PC-3 (cell line): ENCODE measurements around the gene TIPRL. TPM values are rescaled to one million over a fixed set of nuclear protein-coding genes. Genes with fewer than 3 reads are reported as not detected.
"Not testable (repeated sequence)": the region's sequence is repeated elsewhere in the genome, so short reads cannot be mapped to it uniquely, and the experiment has no call there.

ENCODE experiments used
- ATAC-seq: fragments of 200-7000 bp; cut with Tn5 transposase; 2 replicates; pipeline ENCODE4 v1.9.1; 2020; ENCODE audit warnings: mild to moderate bottlenecking, moderate library complexity
- BruUV-seq: library from RNA; stranded (reverse); fragments of 400-500 nt; replicated peaks from 2 replicates; lab custom pipeline; 2021; lab: Mats Ljungman, UMichigan
- CTCF ChIA-PET: fragments of 300-600 bp; sonication (Branson Sonifier 250); formaldehyde crosslinking; loops from one replicate; lab custom pipeline; 2022; ENCODE audit warnings: antibody characterized with exemption; lab: Charles Lee
- POLR2A ChIA-PET: fragments of 300-600 bp; sonication (Branson Sonifier 250); formaldehyde crosslinking; loops from one replicate; lab custom pipeline; 2022; ENCODE audit warnings: antibody characterized with exemption; ENCODE audit not compliant: unreplicated experiment; lab: Charles Lee
- DNase-seq: peaks from one replicate; pipeline ENCODE4 v3.0.0-alpha.2; 2015
- H2AFZ ChIP-seq: fragments of 300-600 bp; sonication (generic); 2 replicates; pipeline ENCODE4 v1.6.0; 2016; ENCODE audit warnings: antibody characterized with exemption, low read length
- H3F3A ChIP-seq: fragments of 300-600 bp; sonication (generic); one replicate; pipeline ENCODE4 v1.6.0; 2017; ENCODE audit warnings: antibody characterized with exemption, low read length, control low read depth, mild to moderate bottlenecking; ENCODE audit not compliant: unreplicated experiment
- H3K27ac ChIP-seq: fragments of 300-600 bp; sonication (generic); 2 replicates; pipeline ENCODE4 v1.5.1; 2016; ENCODE audit warnings: mild to moderate bottlenecking, low read length
- H3K27me3 ChIP-seq: fragments of 300-600 bp; sonication (generic); 2 replicates; pipeline ENCODE4 v1.6.1; 2016; ENCODE audit warnings: low read length, mixed read lengths
- H3K36me3 ChIP-seq: fragments of 300-600 bp; sonication (generic); 2 replicates; pipeline ENCODE4 v1.6.1; 2016; ENCODE audit warnings: low read depth, mixed run types, low read length, mixed read lengths
- H3K4me1 ChIP-seq: fragments of 300-600 bp; sonication (generic); 2 replicates; pipeline ENCODE4 v1.5.1; 2016; ENCODE audit warnings: low read length; ENCODE audit not compliant: insufficient read depth
- H3K4me2 ChIP-seq: fragments of 300-600 bp; sonication (generic); 2 replicates; pipeline ENCODE4 v1.6.0; 2016; ENCODE audit warnings: low read length
- H3K4me3 ChIP-seq: fragments of 300-600 bp; sonication (generic); 2 replicates; pipeline ENCODE4 v1.5.1; 2016; ENCODE audit warnings: mild to moderate bottlenecking, low read length, mixed read lengths
- H3K79me2 ChIP-seq: fragments of 300-600 bp; sonication (generic); 2 replicates; pipeline ENCODE4 v1.6.1; 2017; ENCODE audit warnings: low read length, mixed read lengths
- H3K9ac ChIP-seq: fragments of 300-600 bp; sonication (generic); 2 replicates; pipeline ENCODE4 v1.6.0; 2016; ENCODE audit warnings: mild to moderate bottlenecking, low read length
- H3K9me2 ChIP-seq: fragments of 300-600 bp; sonication (generic); replicated peaks from 2 replicates; pipeline ENCODE4 v1.6.1; 2016; ENCODE audit warnings: mixed run types, low read length, mixed read lengths
- H3K9me3 ChIP-seq: fragments of 300-600 bp; sonication (generic); 2 replicates; pipeline ENCODE4 v1.6.1; 2016; ENCODE audit warnings: low read length, mixed read lengths
- H4K20me1 ChIP-seq: fragments of 300-600 bp; sonication (generic); 2 replicates; pipeline ENCODE4 v1.6.1; 2016; ENCODE audit warnings: low read length, mixed read lengths
- CTCF ChIP-seq: fragments of 300-600 bp; sonication (generic); conservative IDR thresholded peaks from 2 replicates; pipeline ENCODE4 v1.5.1; 2017; ENCODE audit warnings: antibody characterized with exemption, low read depth, mild to moderate bottlenecking, low read length
- EZH2 ChIP-seq: fragments of 300-600 bp; sonication (generic); IDR thresholded peaks from one replicate; pipeline ENCODE4 v1.6.1; 2017; ENCODE audit warnings: antibody characterized with exemption, mild to moderate bottlenecking, low read length; ENCODE audit not compliant: unreplicated experiment
- EZH2phosphoT487 ChIP-seq: fragments of 300-600 bp; sonication (generic); IDR thresholded peaks from 2 replicates; pipeline ENCODE4 v1.6.1; 2018; ENCODE audit warnings: mild to moderate bottlenecking, antibody characterized with exemption, low read length, borderline replicate concordance
- intact Hi-C: fragments of 100-400 bp; cut with micrococcal nuclease; formaldehyde crosslinking; loops from 2 replicates; pipeline ENCODE4 v1.9.0; 2023
- total RNA-seq: library from RNA; depleted of rRNA; stranded (reverse); fragments of >200 nt; gene quantifications from 2 replicates; pipeline ENCODE4 v1.2.3, GENCODE V29; 2014

Gene TIPRL
- total RNA-seq, 1 experiment from 2014 or later = 50.1 TPM

- no TSS peak for BruUV-seq
- H3K9ac ChIP-seq = no peak overlapping the region
Observed at GRCh38 chr1:168148916-168149315, 29.8 kb upstream of the TIPRL start.

DNA sequence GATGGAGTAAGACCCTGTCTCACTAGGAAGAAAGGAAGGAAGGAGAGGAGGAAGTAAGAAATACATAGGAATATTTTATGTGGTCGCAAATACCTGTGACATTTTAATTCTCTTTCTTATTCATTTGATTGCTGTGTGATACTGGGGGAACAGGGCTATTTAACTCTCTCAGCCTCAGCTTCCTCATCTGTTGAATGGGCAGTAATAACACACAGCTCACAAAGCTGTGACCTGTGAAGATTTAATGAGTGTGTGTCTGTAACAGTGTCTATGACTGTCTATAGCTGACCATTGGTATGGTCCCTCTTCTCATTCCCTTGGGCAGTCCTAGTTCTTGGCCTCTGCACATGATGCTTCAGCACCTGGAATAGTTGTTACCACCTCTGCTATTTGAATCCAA is 28.5 kb upstream of the TIPRL start:
- no peak overlapping the region for H3K27ac ChIP-seq
- no peaks in the 10 kb centered on the region for H3K4me1 ChIP-seq
- intact Hi-C loops = no loop called here
- H2AFZ ChIP-seq = no peak overlapping the region
- H3K9ac ChIP-seq = no peak overlapping the region
- no peaks in the 10 kb centered on the region for H3K79me2 ChIP-seq
- DNase-seq (no peak), ATAC-seq (no peak)
- no peaks in the 10 kb centered on the region for H3F3A ChIP-seq
- H3K4me2 ChIP-seq = no peak overlapping the region
- no peaks in the 10 kb centered on the region for H3K27me3 ChIP-seq
- no peak overlapping the region for H3K4me3 ChIP-seq
- no peaks in the 10 kb centered on the region for H4K20me1 ChIP-seq
- no TSS peak for BruUV-seq
- H3K36me3 ChIP-seq = no peaks in the 10 kb centered on the region; the same call in 1 of the 2 replicates
- H3K9me3 ChIP-seq = no peaks in the 10 kb centered on the region
- CTCF ChIA-PET = no interaction called here
- no peaks in the 10 kb centered on the region for H3K9me2 ChIP-seq
- no peak for TF ChIP-seq CTCF
- TF ChIP-seq EZH2phosphoT487 = no peak
- no peak for TF ChIP-seq EZH2
- POLR2A ChIA-PET = no interaction called here

More at GRCh38 chr1:168148916-168149315, 29.8 kb upstream of the TIPRL start:
- H2AFZ ChIP-seq = no peak overlapping the region
- no peaks in the 10 kb centered on the region for H3F3A ChIP-seq
- H3K9me2 ChIP-seq = no peaks in the 10 kb centered on the region
- no peak overlapping the region for H3K27ac ChIP-seq
- ChIA-PET POLR2A (no interaction called here), CTCF (no interaction called here)
- H3K4me3 ChIP-seq = no peak overlapping the region
- H3K36me3 ChIP-seq = no peaks in the 10 kb centered on the region; the same call in 1 of the 2 replicates
- no peak for TF ChIP-seq EZH2phosphoT487
- no peak for TF ChIP-seq EZH2
- TF ChIP-seq CTCF = no peak
- H3K27me3 ChIP-seq = no peaks in the 10 kb centered on the region
- no peak overlapping the region for H3K4me2 ChIP-seq
- ATAC-seq (no peak), DNase-seq (no peak)
- H3K4me1 ChIP-seq = no peaks in the 10 kb centered on the region
- intact Hi-C loops = loop anchor here (5.0 kb wide), 1 partner anchor 62 kb away; no protein-coding TSS in a partner anchor
- no peaks in the 10 kb centered on the region for H3K79me2 ChIP-seq
- no peaks in the 10 kb centered on the region for H3K9me3 ChIP-seq
- no peaks in the 10 kb centered on the region for H4K20me1 ChIP-seq

GRCh38 chr1:168151935-168152334 is 26.8 kb upstream of the TIPRL start:
- Histone ChIP-seq H3K79me2 (no peaks in the 10 kb centered on the region), H3K4me2 (no peak overlapping the region), H3K4me1 (no peaks in the 10 kb centered on the region), H4K20me1 (no peaks in the 10 kb centered on the region), H3K36me3 (no peaks in the 10 kb centered on the region), H3K9me2 (no peaks in the 10 kb centered on the region), H3K4me3 (no peak overlapping the region), H2AFZ (no peak overlapping the region), H3K27me3 (no peaks in the 10 kb centered on the region), H3K9me3 (no peaks in the 10 kb centered on the region), H3K27ac (no peak overlapping the region), H3F3A (no peaks in the 10 kb centered on the region), H3K9ac (no peak overlapping the region)
- DNase-seq = no peak
- ATAC-seq = peak; percentile 77
- CTCF ChIA-PET = no interaction called here
- POLR2A ChIA-PET = no interaction called here
- no peak for TF ChIP-seq EZH2
- TF ChIP-seq EZH2phosphoT487 = no peak
- TF ChIP-seq CTCF = no peak
- no TSS peak for BruUV-seq
- intact Hi-C loops = no loop called here

GRCh38 chr1:168154707-168155106 is 24.1 kb upstream of the TIPRL start:
- CTCF ChIA-PET = interaction anchor here (0.6 kb wide), 1 partner anchor 78 kb away, joined by 5 read pairs; no protein-coding TSS in a partner anchor
- ATAC-seq, H3K4me3 ChIP-seq, POLR2A ChIA-PET, H3K4me2 ChIP-seq, H3K27ac ChIP-seq, H3K9ac ChIP-seq, H3K79me2 ChIP-seq, H3K9me3 ChIP-seq, H4K20me1 ChIP-seq, H3K36me3 ChIP-seq, H2AFZ ChIP-seq, H3K9me2 ChIP-seq, H3F3A ChIP-seq, H3K27me3 ChIP-seq, DNase-seq, intact Hi-C loops, H3K4me1 ChIP-seq, BruUV-seq: not testable (repeated sequence)
